ENCODE measurements around the gene PLXNC1. TPM values are rescaled to one million over a fixed set of nuclear protein-coding genes. Genes with fewer than 3 reads are reported as not detected.

The PLXNC1 gene
- polyA plus RNA-seq, 1 experiment: 2.2 TPM

GRCh38 chr12:94109160-94109559 is 39.2 kb upstream of the PLXNC1 start:
- Histone ChIP-seq H3K4me3 (ENCODE audit: low read depth, low read length) (no peak overlapping the region), H3K36me3 (ENCODE audit: control insufficient read depth, insufficient read depth, low read length) (no peaks in the 10 kb centered on the region), H3K27me3 (ENCODE audit: control insufficient read depth, insufficient read depth, low read length) (peaks cover 2% of the 10 kb centered on the region)
- no peak for TF ChIP-seq CTCF (IDR thresholded peaks at IDR 0.05; ENCODE audit: insufficient read depth, low read depth, low read length)
- no peak for DNase-seq (ENCODE audit: low read depth)
- CTCF ChIA-PET: no interaction called here
- POLR2A ChIA-PET: no interaction called here

GRCh38 chr12:94110258-94110657 is 38.1 kb upstream of the PLXNC1 start:
- peaks cover 2% of the 10 kb centered on the region for H3K27me3 ChIP-seq (ENCODE audit: control insufficient read depth, insufficient read depth, low read length)
- no peak for DNase-seq (ENCODE audit: low read depth)
- no peaks in the 10 kb centered on the region for H3K36me3 ChIP-seq (ENCODE audit: control insufficient read depth, insufficient read depth, low read length)
- ChIA-PET CTCF (no interaction called here), POLR2A (no interaction called here)
- TF ChIP-seq CTCF (IDR thresholded peaks at IDR 0.05; ENCODE audit: insufficient read depth, low read depth, low read length): no peak
- no peak overlapping the region for H3K4me3 ChIP-seq (ENCODE audit: low read depth, low read length)

GRCh38 chr12:94111302-94111701 is 37.1 kb upstream of the PLXNC1 start:
- no peaks in the 10 kb centered on the region for H3K36me3 ChIP-seq (ENCODE audit: control insufficient read depth, insufficient read depth, low read length)
- H3K4me3 ChIP-seq (ENCODE audit: low read depth, low read length): no peak overlapping the region
- ChIA-PET POLR2A (no interaction called here), CTCF (interaction anchor here (1.2 to 2.3 kb wide), 3 partner anchors 9 to 13 kb away, joined by 3 to 11 read pairs (median 5); no protein-coding TSS in a partner anchor)
- DNase-seq (ENCODE audit: low read depth): no peak
- H3K27me3 ChIP-seq (ENCODE audit: control insufficient read depth, insufficient read depth, low read length): peaks cover 1% of the 10 kb centered on the region; the same call in 1 of the 2 replicates
- no peak for TF ChIP-seq CTCF (IDR thresholded peaks at IDR 0.05; ENCODE audit: insufficient read depth, low read depth, low read length)

GRCh38 chr12:94112121-94112520 is 36.3 kb upstream of the PLXNC1 start:
- TF ChIP-seq CTCF (IDR thresholded peaks at IDR 0.05; ENCODE audit: insufficient read depth, low read depth, low read length): no peak
- ChIA-PET POLR2A (no interaction called here), CTCF (interaction anchor here (2.3 kb wide), 1 partner anchor 9 kb away, joined by 11 read pairs; no protein-coding TSS in a partner anchor)
- no peaks in the 10 kb centered on the region for H3K36me3 ChIP-seq (ENCODE audit: control insufficient read depth, insufficient read depth, low read length)
- H3K27me3 ChIP-seq (ENCODE audit: control insufficient read depth, insufficient read depth, low read length): peaks cover 1% of the 10 kb centered on the region; the same call in 1 of the 2 replicates
- DNase-seq (ENCODE audit: low read depth): no peak
- no peak overlapping the region for H3K4me3 ChIP-seq (ENCODE audit: low read depth, low read length)

GRCh38 chr12:94114166-94114565 is 34.2 kb upstream of the PLXNC1 start:
- H3K4me3 ChIP-seq (ENCODE audit: low read depth, low read length): no peak overlapping the region
- ChIA-PET POLR2A (no interaction called here), CTCF (no interaction called here)

More at GRCh38 chr12:94114166-94114565, 34.2 kb upstream of the PLXNC1 start:
- H3K36me3 ChIP-seq (ENCODE audit: control insufficient read depth, insufficient read depth, low read length): no peaks in the 10 kb centered on the region
- H3K27me3 ChIP-seq (ENCODE audit: control insufficient read depth, insufficient read depth, low read length): peaks cover 1% of the 10 kb centered on the region; the same call in 1 of the 2 replicates
- no peak for TF ChIP-seq CTCF (IDR thresholded peaks at IDR 0.05; ENCODE audit: insufficient read depth, low read depth, low read length)
- no peak for DNase-seq (ENCODE audit: low read depth)

Measured in BJ (cell line).